HEK293 (cell line): ENCODE measurements around the gene COP1.

ENCODE experiments used
- EGR2 ChIP-seq: fragments of 450-650 bp; formaldehyde crosslinking; IDR thresholded peaks from 2 replicates; pipeline ENCODE4 v1.5.1; 2016; ENCODE audit warnings: low read depth, missing biosample characterization, missing genetic modification characterization
- ELK4 ChIP-seq: IDR thresholded peaks from 2 replicates; pipeline ENCODE4 v1.6.1; 2011; ENCODE audit warnings: mild to moderate bottlenecking, low read depth, low read length, borderline replicate concordance
- HOXA7 ChIP-seq: sonication (generic); formaldehyde crosslinking; IDR thresholded peaks from 2 replicates; pipeline ENCODE4 v1.8.1; 2022; ENCODE audit warnings: missing genetic modification reagents, borderline replicate concordance
- KLF1 ChIP-seq: fragments of 450-650 bp; formaldehyde crosslinking; IDR thresholded peaks from 2 replicates; pipeline ENCODE4 v1.5.1; 2016; ENCODE audit warnings: missing biosample characterization, missing genetic modification characterization
- KLF9 ChIP-seq: fragments of 450-650 bp; formaldehyde crosslinking; IDR thresholded peaks from 2 replicates; pipeline ENCODE4 v1.5.1; 2016; ENCODE audit warnings: missing biosample characterization, missing genetic modification characterization, low read depth
- OSR2 ChIP-seq: fragments of 450-650 bp; formaldehyde crosslinking; IDR thresholded peaks from 2 replicates; pipeline ENCODE4 v1.5.1; 2016; ENCODE audit warnings: missing biosample characterization, missing genetic modification characterization
- PRDM6 ChIP-seq: fragments of 450-650 bp; formaldehyde crosslinking; IDR thresholded peaks from 2 replicates; pipeline ENCODE4 v1.5.1; 2017; ENCODE audit warnings: missing biosample characterization, missing genetic modification characterization
- ZNF132 ChIP-seq: fragments of 450-650 bp; formaldehyde crosslinking; IDR thresholded peaks from 2 replicates; pipeline ENCODE4 v1.5.1; 2017; ENCODE audit warnings: missing biosample characterization, missing genetic modification characterization, borderline replicate concordance
- ZNF133 ChIP-seq: fragments of 450-650 bp; formaldehyde crosslinking; IDR thresholded peaks from 2 replicates; pipeline ENCODE4 v1.5.1; 2016; ENCODE audit warnings: missing biosample characterization, missing genetic modification characterization
- ZNF302 ChIP-seq: fragments of 450-650 bp; formaldehyde crosslinking; IDR thresholded peaks from 2 replicates; pipeline ENCODE4 v1.5.1; 2016; ENCODE audit warnings: missing biosample characterization, missing genetic modification characterization, low read depth
- ZNF362 ChIP-seq: fragments of 450-650 bp; formaldehyde crosslinking; IDR thresholded peaks from 2 replicates; pipeline ENCODE4 v1.5.1; 2016; ENCODE audit warnings: missing biosample characterization, missing genetic modification characterization
- ZNF416 ChIP-seq: fragments of 450-650 bp; formaldehyde crosslinking; IDR thresholded peaks from 2 replicates; pipeline ENCODE4 v1.5.1; 2016; ENCODE audit warnings: missing biosample characterization, missing genetic modification characterization
- ZNF529 ChIP-seq: fragments of 450-650 bp; formaldehyde crosslinking; IDR thresholded peaks from 2 replicates; pipeline ENCODE4 v1.5.1; 2017; ENCODE audit warnings: missing genetic modification characterization, missing biosample characterization; ENCODE audit not compliant: insufficient replicate concordance
- ZNF610 ChIP-seq: fragments of 450-650 bp; formaldehyde crosslinking; IDR thresholded peaks from 2 replicates; pipeline ENCODE4 v1.5.1; 2016; ENCODE audit warnings: missing biosample characterization, missing genetic modification characterization, borderline replicate concordance
- ZNF623 ChIP-seq: fragments of 450-650 bp; formaldehyde crosslinking; IDR thresholded peaks from 2 replicates; pipeline ENCODE4 v1.5.1; 2016; ENCODE audit warnings: missing biosample characterization, missing genetic modification characterization
- ZNF843 ChIP-seq: fragments of 450-650 bp; formaldehyde crosslinking; IDR thresholded peaks from 2 replicates; pipeline ENCODE4 v1.5.1; 2016; ENCODE audit warnings: missing biosample characterization, missing genetic modification characterization
- TF ChIP-seq, protein P1 (sequence below): fragments of 450-650 bp; formaldehyde crosslinking; IDR thresholded peaks from 2 replicates; pipeline ENCODE4 v1.5.1; 2016; ENCODE audit warnings: missing biosample characterization, missing genetic modification characterization
- TF ChIP-seq, protein P2 (sequence below): fragments of 450-650 bp; formaldehyde crosslinking; conservative IDR thresholded peaks from 2 replicates; pipeline ENCODE4 v1.5.1; 2016; ENCODE audit warnings: low read depth, missing biosample characterization, missing genetic modification characterization
- TF ChIP-seq, protein P3 (sequence below): fragments of 450-650 bp; formaldehyde crosslinking; IDR thresholded peaks from 2 replicates; pipeline ENCODE4 v1.5.1; 2016; ENCODE audit warnings: missing biosample characterization, missing genetic modification characterization
- TF ChIP-seq, protein P4 (sequence below): fragments of 450-650 bp; formaldehyde crosslinking; IDR thresholded peaks from 2 replicates; pipeline ENCODE4 v1.5.1; 2016; ENCODE audit warnings: missing biosample characterization, missing genetic modification characterization

Gene COP1

GRCh38 chr1:176206006-176206960 is 803 bp downstream of the COP1 start (continued):
- TF ChIP-seq ZNF362 (tag by site-specific recombination), result no peak
- TF ChIP-seq ZNF302 (tag by site-specific recombination), result no peak
- no peak for TF ChIP-seq ELK4
- TF ChIP-seq PRDM6, result no peak
- TF ChIP-seq ZNF843 (tag by site-specific recombination), result peak; percentile 64; the same call in 1 of the 2 replicates
- TF ChIP-seq, protein P1, sequence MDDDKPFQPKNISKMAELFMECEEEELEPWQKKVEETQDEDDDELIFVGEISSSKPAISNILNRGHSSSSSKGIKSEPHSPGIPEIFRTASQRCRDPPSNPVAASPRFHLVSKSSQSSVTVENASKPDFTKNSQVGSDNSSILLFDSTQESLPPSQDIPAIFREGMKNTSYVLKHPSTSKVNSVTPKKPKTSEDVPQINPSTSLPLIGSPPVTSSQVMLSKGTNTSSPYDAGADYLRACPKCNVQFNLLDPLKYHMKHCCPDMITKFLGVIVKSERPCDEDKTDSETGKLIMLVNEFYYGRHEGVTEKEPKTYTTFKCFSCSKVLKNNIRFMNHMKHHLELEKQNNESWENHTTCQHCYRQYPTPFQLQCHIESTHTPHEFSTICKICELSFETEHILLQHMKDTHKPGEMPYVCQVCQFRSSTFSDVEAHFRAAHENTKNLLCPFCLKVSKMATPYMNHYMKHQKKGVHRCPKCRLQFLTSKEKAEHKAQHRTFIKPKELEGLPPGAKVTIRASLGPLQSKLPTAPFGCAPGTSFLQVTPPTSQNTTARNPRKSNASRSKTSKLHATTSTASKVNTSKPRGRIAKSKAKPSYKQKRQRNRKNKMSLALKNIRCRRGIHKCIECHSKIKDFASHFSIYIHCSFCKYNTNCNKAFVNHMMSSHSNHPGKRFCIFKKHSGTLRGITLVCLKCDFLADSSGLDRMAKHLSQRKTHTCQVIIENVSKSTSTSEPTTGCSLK, result no peak
- TF ChIP-seq ZNF416, result no peak
- no peak for TF ChIP-seq ZNF623 (tag by site-specific recombination)
- TF ChIP-seq ZNF132 (tag by site-specific recombination), result no peak
- TF ChIP-seq EGR2 (tag by site-specific recombination), result peak; percentile 94
- TF ChIP-seq, protein P2, sequence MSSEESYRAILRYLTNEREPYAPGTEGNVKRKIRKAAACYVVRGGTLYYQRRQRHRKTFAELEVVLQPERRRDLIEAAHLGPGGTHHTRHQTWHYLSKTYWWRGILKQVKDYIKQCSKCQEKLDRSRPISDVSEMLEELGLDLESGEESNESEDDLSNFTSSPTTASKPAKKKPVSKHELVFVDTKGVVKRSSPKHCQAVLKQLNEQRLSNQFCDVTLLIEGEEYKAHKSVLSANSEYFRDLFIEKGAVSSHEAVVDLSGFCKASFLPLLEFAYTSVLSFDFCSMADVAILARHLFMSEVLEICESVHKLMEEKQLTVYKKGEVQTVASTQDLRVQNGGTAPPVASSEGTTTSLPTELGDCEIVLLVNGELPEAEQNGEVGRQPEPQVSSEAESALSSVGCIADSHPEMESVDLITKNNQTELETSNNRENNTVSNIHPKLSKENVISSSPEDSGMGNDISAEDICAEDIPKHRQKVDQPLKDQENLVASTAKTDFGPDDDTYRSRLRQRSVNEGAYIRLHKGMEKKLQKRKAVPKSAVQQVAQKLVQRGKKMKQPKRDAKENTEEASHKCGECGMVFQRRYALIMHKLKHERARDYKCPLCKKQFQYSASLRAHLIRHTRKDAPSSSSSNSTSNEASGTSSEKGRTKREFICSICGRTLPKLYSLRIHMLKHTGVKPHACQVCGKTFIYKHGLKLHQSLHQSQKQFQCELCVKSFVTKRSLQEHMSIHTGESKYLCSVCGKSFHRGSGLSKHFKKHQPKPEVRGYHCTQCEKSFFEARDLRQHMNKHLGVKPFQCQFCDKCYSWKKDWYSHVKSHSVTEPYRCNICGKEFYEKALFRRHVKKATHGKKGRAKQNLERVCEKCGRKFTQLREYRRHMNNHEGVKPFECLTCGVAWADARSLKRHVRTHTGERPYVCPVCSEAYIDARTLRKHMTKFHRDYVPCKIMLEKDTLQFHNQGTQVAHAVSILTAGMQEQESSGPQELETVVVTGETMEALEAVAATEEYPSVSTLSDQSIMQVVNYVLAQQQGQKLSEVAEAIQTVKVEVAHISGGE, result 0 out of 2 replicates have a peak, but pooled peaks have one; percentile 31
- TF ChIP-seq, protein P3, sequence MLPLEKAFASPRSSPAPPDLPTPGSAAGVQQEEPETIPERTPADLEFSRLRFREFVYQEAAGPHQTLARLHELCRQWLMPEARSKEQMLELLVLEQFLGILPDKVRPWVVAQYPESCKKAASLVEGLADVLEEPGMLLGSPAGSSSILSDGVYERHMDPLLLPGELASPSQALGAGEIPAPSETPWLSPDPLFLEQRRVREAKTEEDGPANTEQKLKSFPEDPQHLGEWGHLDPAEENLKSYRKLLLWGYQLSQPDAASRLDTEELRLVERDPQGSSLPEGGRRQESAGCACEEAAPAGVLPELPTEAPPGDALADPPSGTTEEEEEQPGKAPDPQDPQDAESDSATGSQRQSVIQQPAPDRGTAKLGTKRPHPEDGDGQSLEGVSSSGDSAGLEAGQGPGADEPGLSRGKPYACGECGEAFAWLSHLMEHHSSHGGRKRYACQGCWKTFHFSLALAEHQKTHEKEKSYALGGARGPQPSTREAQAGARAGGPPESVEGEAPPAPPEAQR (tag by site-specific recombination), result no peak
- TF ChIP-seq ZNF610 (tag by site-specific recombination), result 0 out of 2 replicates have a peak, but pooled peaks have one; percentile 53
- TF ChIP-seq KLF1 (tag by site-specific recombination), result no peak
- TF ChIP-seq, protein P4, sequence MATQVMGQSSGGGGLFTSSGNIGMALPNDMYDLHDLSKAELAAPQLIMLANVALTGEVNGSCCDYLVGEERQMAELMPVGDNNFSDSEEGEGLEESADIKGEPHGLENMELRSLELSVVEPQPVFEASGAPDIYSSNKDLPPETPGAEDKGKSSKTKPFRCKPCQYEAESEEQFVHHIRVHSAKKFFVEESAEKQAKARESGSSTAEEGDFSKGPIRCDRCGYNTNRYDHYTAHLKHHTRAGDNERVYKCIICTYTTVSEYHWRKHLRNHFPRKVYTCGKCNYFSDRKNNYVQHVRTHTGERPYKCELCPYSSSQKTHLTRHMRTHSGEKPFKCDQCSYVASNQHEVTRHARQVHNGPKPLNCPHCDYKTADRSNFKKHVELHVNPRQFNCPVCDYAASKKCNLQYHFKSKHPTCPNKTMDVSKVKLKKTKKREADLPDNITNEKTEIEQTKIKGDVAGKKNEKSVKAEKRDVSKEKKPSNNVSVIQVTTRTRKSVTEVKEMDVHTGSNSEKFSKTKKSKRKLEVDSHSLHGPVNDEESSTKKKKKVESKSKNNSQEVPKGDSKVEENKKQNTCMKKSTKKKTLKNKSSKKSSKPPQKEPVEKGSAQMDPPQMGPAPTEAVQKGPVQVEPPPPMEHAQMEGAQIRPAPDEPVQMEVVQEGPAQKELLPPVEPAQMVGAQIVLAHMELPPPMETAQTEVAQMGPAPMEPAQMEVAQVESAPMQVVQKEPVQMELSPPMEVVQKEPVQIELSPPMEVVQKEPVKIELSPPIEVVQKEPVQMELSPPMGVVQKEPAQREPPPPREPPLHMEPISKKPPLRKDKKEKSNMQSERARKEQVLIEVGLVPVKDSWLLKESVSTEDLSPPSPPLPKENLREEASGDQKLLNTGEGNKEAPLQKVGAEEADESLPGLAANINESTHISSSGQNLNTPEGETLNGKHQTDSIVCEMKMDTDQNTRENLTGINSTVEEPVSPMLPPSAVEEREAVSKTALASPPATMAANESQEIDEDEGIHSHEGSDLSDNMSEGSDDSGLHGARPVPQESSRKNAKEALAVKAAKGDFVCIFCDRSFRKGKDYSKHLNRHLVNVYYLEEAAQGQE (tag by site-specific recombination), result no peak
- TF ChIP-seq KLF9 (tag by site-specific recombination), result 0 out of 2 replicates have a peak, but pooled peaks have one; percentile 18
- peak; percentile 55; the same call in 1 of the 2 replicates for TF ChIP-seq OSR2 (tag by site-specific recombination)
- TF ChIP-seq ZNF133, result no peak
- TF ChIP-seq HOXA7 (CRISPR knock-in tag), result no peak
- TF ChIP-seq ZNF529 (tag by site-specific recombination), result no peak
